Adrenal gland (tissue), 5 donors: Measurements from ENCODE around the gene AGAP3.

Source experiments
- CTCF ChIP-seq, 6 experiments: fragments of 450-650 bp in 4 of 6; fragments of 200-600 bp in 2 of 6; sonication (generic) in 1 of 6; IDR thresholded peaks; 1 replicate in 5 of 6; 2 replicates in 1 of 6; pipeline versions ENCODE4 v1.5.1 to v1.8.0; 2016 to 2021; ENCODE audit warnings: antibody characterized with exemption in 6 of 6, mild to moderate bottlenecking in 2 of 6, moderate library complexity in 1 of 6
- POLR2A ChIP-seq, 2 donors: fragments of 450-650 bp; IDR thresholded peaks; one replicate each; pipeline ENCODE4 v1.6.1; 2017; ENCODE audit warnings: antibody characterized with exemption in 2 of 2, mild to moderate bottlenecking in 2 of 2, moderate library complexity in 1 of 2
- donor health status: DM: no; HTN: no; CAD: no.

- TF ChIP-seq CTCF (IDR thresholded peaks at IDR 0.05) (no peak), POLR2A (IDR thresholded peaks at IDR 0.05) (no peak)
These were observed 31.3 kb downstream of the AGAP3 start for GRCh38 chr7:151117565-151117964.
